ENCODE measurements around the gene WNT7B.

- TF ChIP-seq CTCF (IDR thresholded peaks at IDR 0.05) (no peak), POLR2A (IDR thresholded peaks at IDR 0.05) (no peak)
Measured at GRCh38 chr22:46001046-46001425, 24.1 kb upstream of the WNT7B start.
